ENCODE results near the gene TOLLIP.

GRCh38 chr11:1292018-1292643 lies 17.3 kb downstream of the TOLLIP start:
- TF ChIP-seq CTCF (IDR thresholded peaks at IDR 0.05) (no peak), POLR2A (IDR thresholded peaks at IDR 0.05) (no peak), POLR2AphosphoS5 (IDR thresholded peaks at IDR 0.05) (no peak), EP300 (IDR thresholded peaks at IDR 0.05) (no peak)
